ENCODE measurements around the gene CNNM4.

The CNNM4 gene

DNA sequence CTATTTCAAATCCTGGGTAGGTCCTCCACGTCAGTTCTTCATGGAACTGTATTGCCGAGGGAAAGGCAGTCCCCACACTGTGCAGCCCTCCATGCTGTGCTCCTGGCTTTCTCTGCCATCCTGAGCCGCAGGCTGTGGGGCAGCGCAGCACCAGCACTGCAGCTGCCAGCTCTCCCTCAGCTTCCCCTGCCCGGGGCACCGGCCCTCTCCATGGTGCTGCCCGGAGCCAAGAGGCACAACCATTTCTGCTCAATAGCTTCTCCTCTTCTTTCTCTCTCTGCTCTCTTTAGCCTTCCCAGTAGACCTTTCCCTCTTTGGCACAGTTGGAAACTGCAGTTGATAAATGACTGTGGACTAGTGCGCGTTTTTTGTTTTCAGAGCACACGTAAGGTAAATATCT, 71.0 kb downstream of the CNNM4 start:
- DNase-seq (ENCODE audit: low read depth in 2 of 2, low spot score in 1 of 2): no peak

DNA sequence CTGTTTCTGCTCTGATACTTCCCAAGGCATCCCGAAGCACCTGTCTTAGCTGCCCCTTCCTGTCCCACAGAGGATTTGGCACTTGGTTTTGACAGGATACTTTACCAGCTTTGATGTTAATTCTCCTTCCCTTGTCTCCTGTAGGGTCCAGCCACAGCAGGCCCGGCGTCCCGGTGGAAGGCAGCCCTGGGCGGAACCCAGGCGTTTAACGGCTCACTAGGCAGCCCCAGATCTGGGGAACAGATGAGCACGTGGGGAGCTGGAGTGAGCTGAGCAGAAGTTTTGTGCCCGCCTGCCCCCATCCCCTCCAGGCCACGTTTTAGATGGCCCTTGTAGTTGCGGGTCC, 71.7 kb downstream of the CNNM4 start:
- no peak for DNase-seq (ENCODE audit: low read depth in 2 of 2, low spot score in 1 of 2)

DNA sequence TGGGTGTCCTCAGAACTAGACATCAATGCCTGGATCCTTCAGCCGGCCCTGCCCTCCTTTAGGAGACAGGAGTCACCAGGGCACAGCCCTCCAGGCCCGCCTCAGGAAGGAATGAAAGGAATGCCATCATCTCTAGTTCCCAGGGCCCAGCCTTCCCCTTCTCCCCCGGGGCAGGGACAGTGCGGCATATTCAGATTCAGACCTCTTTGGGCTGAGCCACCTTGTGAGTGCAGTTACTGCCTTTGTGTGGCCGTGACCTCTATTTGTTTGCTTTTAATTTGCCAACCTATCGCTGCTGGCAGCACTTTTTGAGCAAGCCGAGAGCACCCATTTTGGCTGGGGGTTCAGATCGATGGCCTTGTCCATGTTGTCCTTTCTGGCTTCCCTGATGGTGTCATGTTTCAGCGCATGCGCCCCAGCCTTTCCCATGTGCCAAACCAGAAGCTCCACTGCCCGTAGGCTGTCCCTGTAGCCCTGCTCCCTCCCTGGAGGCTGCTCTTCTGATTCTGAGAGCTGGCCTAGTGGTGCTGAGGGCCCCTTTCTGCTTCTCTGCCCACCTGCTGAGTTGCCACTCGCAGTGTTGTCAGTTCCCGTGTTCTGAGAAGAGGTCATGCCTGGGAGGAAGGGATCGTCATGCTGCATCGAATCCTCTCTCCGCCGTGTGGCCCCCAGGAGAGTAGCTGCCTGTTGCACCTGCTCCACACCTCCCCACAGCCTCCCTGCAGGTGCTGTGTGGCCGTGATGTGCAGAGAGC, 72.2 kb downstream of the CNNM4 start:
- DNase-seq (ENCODE audit: low read depth in 2 of 2, low spot score in 1 of 2): no peak

DNA sequence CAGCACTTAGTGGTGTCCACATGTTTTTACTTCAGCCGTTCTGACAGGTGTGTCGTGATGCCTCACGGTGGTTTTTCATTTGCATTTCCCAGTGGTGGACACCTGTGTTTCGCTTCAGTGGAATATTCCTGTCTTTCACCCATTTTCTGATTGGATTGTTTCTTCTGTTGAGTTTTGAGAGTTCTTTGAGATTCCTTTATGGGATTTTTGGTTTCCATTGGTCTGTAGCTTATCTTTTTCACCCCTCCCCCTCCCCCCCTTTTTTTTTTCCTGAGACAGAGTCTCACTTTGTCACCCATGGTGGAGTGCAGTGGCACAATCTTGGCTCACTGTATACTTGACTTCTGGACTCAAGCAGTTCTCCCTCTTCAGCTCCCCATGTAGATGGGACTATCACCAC, 75.1 kb downstream of the CNNM4 start:
- no peak for DNase-seq (ENCODE audit: low read depth in 2 of 2, low spot score in 1 of 2)

DNA sequence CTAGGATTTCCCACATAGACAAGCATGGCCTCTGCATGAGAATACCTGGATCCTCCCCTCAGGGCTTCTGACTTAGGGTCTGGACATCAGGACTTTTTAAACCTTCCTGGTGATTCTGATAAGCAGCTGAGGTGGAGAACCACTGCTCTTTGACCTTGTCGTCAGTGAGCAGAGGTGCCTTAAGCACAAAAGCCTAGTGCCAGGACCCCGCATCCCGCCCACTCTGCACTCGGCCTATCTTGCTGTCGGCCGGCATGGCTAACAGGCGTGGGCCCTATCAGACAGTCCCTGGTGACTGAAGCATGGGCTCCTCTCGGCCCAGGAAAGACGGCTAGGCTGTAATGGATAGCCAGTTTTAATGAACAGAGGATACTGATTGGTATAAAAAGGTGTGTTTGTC, 76.9 kb downstream of the CNNM4 start:
- DNase-seq (ENCODE audit: low read depth in 2 of 2, low spot score in 1 of 2): no peak

DNA sequence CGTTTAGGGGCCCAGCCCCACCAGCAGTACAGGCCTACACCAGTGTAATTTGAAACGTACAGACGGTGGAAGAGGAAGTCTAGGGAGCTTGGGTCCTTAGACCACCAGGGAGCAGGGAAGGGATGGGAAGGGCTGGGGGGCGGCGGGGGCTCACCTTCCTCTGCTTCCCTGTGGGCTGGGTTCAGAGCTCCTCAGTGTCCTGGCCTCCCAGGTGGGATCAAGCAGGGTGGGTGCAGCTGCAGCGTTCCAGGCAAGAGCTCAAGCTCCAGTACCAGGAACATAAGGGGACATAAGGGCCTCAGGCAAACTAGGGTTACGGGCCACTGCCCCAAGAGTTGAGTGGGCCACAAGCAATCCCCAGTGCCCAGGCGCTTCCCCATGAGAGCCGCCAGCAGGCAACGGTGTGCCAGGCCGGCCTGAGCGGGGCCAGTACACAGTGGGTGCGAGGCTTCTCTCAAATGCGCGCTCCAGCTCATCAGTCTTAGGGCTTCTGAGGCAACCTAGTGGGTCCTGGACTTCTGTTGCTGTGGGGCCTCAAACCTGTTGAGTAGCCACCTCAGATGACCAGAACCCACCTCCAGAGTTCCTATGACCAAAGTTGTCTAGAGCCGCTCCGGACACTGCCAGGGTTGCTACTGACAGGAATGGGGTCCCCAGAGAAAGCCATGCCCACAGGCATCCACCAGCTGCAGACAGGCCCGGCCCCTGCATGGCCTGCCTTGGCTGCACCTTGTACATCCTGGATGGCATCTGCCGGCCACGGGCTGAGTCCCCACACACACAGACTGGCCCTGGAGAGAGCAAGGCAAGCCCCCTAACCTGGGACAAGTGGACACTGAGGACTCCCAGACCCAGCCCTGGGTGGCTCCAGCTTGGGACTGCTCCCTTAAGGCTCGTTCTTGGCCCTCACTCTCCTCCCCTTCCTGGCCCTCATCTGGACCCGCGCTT, 77.9 kb downstream of the CNNM4 start:
- no peak for DNase-seq (ENCODE audit: low read depth in 2 of 2, low spot score in 1 of 2)

DNA sequence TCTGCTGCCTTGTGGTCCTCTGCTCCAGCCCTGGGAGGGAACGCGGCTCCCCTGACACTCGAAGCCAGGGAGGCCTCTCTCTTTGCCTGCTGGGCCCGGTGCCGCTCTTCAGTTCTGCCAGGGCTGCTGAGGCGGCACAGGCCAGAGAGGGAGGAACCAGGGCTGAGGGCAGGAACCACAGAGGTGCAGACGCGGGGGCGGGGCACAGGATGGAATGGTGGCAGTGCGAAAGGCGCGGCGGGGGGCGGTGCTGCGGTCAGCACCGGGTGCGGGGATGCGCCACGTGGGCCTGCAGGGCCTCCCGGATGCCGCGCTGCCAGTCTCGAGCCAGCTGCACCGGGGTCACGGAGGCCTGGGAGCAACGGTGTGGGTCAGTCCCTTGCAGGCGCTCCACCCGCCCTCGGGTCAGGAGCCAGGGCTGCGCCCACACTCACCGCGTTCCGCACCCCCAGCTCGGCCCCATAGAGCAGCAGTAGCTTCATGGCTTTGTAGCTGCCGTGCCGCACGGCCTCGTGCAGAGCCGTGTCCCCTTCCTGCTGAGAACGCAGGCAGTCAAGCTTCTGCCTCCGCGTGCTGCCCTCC, 78.7 kb downstream of the CNNM4 start:
- DNase-seq (ENCODE audit: low read depth in 2 of 2, low spot score in 1 of 2): peak; percentile 46 to 55

DNA sequence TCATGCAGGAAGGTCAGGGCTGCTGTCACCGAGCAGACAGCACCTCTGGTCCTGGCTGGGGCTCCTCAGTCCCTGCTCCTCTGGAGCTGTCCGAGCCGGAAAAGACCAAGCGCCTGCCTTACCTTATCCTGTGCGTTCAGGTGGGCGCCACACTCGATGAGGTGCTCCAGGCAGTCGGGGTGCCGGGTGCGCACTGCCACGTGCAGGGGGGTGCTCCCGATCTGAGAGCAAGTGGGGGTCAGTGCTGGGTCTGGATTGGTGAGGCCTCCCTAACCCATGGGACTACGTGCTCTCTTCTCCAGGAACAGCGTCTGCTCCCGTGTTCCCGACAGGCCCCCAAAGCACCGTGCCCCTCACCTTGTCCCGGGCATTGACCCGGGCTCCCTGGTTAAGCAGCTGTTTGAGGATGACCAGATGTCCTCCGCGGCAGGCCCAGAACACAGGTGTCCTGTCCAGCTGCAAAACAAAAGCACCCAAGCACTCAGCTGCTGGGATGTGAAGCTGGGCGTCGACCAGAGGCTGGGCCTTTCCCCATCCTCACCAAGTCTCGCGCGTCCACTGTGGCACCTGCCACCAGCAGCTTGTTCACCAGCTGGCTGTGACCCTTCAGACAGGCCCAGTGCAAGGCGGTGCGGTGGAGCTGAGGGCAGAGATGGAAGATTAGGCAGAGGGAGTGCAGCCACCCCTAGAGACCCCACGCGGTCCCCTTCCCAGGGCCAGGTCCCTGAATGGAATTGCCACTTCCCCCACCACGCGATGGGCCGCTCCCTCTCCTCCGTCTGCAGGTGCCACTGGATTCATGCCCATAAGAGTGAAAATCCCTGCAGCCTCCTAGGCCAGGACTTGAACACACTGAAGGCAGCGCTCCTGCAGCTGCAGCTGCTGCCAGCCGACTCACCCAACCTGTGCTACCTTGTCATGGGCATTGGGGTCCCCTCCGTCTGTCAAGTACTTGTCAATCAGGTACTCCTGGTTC, 79.5 kb downstream of the CNNM4 start:
- no peak for DNase-seq (ENCODE audit: low read depth in 2 of 2, low spot score in 1 of 2)

DNA sequence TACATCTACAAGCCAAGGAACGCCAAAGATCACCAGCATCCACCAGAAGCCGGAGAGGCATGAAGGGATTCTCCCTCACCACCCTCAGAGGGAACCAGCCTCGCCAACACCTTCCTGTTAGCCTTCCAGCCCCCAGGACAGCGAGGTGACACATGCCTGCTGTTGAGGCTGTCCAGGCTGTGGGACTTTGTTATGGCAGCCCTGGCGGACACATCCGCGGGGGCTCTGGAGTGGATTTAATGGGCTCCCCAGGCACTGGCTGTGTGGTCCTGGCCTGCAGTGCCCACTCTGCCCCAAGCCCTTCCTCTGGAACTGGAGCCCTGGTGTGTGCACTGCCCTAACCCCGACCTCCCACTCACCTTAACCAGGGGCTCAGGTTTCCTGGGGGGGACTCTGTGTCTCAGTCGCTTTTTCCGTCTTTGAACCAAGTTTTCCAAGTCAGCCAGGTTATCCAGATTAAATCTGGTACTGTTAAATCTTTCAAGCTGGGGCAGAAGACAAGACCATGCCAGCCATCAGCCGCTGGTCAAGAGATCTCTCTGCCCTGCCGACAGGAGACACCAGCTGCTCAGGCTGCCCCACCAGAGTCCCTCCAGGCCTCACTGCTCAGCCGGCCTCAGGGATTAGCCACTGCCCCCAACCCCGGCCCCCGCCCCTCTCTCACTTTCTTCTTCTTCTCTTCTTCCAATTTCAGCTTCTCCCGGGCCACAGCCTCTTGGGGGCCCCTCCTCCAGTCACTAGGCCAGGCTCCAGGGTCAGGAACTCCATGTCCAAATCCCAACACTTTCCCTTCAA, 81.2 kb downstream of the CNNM4 start:
- no peak for DNase-seq (ENCODE audit: low read depth in 2 of 2, low spot score in 1 of 2)

DNA sequence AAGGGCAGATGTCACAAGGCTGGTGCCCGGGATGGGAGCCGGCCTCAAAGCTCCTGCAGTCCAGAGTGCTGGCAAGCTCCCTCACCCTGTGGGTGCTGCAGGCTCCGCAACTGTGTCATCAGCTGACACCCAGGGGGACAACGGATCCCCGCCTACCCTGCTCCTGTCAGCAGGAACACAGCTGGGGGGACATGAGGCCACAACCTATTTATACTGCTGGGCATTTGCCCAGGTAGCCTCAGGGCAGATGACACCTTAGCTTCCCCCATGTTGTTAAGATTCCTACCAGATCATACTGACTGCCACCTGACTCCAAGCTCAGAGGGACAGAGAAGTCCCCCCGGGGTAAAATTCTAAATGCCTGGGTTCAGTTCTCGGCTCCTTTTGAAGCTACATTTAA, 81.9 kb downstream of the CNNM4 start:
- DNase-seq (ENCODE audit: low read depth in 2 of 2, low spot score in 1 of 2): no peak

DNA sequence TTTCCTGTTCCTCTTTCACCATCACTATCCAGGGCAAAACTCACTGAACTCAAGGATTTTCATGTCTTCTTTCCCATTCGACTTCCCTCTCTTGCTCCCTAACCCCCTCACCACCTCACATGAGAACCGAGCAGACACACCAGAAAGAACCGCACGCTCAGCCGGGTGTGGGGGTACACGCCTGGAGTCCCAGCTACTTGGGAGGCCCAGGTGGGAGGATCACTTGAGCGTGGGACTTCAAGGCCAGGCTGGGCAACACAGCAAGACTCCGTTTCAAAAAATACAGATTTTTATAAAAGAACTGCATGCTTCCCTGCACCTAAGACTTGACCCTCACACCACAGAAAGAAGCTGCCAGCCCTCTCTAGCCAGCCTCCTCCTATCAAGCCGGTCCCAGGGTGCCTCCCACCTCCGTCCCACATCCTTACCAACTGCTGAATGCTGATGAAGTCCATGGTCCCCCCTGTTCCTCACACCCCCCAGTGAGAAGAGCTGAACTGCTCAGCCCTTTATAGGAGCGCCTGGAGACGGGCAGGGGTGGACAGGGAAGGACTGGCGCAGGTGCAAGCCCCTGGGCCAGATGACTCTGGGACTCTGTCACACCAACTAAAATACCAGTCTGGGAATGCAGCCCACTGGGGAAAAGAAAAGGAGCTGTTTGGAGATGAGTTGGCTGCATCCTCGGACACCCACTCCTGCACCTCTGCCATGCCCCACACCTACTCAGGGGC, 83.0 kb downstream of the CNNM4 start, which contains the start of gene ANKRD23:
Gene ANKRD23 (minus strand): TSS at position 484 of the 731 bp plus-strand sequence. CDS start 29 bp downstream, at position 455.
- DNase-seq (ENCODE audit: low read depth in 2 of 2, low spot score in 1 of 2): no peak

DNA sequence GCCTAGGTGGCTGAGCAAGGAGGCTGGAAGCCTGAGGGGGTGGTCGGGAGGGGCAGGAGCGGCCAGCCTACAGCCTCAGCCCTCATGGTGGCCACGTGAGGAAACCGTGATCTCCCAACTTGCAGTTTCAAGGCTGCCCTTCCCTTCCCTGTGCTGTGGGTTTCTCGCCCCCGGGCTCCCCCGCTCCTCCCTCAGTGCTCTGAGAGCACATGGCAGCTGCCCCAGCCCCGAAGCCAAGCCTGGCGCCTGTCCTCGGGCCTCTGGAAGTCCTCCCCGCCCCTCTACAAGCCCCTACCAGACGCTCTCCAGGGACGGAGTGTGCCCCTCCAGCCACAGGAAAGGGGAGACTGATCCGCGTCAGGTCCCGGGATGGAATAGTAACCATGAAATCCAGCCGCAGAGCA, 83.7 kb downstream of the CNNM4 start:
- no peak for DNase-seq (ENCODE audit: low read depth in 2 of 2, low spot score in 1 of 2)

DNA sequence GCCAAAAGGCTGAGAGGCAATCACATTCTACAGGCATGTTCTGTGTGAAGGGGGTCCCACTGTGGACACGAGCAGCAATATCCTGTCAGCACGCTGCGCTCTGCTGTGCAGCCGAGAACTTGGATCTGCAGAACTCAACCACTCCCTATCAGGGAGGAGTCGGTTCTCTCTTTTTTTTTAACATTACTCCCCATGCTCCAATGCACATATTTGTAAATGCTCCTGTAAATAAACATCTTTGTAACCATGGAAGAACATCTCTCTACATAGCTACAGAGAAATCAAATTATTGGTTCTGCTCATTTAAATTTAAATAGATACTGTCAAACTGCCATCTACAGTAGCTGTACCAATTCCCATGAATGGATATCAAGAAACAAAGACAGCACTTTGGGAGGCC, 86.1 kb downstream of the CNNM4 start:
- no peak for DNase-seq (ENCODE audit: low read depth in 2 of 2, low spot score in 1 of 2)

DNA sequence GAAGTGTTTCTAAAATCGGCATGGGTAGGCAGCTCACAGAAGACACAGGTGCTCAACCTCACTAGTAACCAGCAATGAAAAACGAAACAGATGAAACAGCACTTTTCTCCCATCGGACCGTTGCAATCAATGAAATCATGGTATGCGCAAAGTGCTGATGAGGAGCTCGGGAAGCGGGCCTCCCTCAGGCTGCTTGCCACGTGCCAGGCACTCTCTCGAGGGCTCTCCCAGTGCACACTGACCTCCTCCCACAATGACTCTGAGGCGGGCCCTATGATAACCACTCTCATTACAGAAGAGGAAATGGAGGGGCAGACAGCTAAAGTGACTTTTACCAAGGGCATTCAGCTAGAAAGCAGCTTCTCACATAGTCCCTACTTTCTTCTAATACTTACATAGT, 86.9 kb downstream of the CNNM4 start:
- no peak for DNase-seq (ENCODE audit: low read depth in 2 of 2, low spot score in 1 of 2)

DNA sequence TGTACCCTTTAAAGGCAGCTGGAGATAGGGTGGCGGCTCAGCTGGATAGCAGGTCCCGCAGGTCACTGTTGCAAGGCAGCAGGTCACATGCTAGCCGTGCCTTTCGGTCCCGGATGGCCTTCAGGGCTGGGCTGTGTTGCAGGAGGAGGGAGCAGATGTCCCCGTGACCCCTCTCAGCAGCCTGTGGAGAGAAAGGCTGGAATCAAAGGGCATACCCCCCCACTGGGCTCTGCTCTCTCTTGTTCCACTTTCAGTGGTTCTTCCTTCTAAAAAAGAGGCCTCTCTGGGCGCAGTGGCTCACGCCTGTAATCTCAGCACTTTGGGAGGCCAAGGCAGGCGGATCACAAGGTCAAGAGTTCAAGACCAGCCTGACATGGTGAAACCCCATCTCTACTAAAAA, 87.6 kb downstream of the CNNM4 start:
- no peak for DNase-seq (ENCODE audit: low read depth in 2 of 2, low spot score in 1 of 2)

DNA sequence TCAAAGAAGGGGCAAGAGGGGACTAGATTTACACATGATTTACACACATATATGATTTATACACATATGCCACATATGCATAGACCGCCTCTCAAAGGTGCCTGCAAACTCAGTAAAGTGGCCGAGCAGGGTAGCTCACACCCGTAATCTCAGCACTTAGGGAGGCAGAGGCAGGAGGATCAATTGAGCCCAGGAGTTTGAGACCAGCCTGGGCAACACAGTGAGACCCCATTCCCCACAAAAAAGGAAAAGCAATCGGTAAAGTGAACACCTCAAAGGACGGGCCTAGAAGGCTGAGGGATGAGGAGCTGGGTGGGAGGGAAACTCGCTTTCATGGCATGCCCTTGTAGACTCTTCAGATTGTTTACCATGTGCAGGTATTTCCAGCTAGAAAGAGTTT, 92.0 kb downstream of the CNNM4 start:
- DNase-seq (ENCODE audit: low read depth in 2 of 2, low spot score in 1 of 2): no peak

DNA sequence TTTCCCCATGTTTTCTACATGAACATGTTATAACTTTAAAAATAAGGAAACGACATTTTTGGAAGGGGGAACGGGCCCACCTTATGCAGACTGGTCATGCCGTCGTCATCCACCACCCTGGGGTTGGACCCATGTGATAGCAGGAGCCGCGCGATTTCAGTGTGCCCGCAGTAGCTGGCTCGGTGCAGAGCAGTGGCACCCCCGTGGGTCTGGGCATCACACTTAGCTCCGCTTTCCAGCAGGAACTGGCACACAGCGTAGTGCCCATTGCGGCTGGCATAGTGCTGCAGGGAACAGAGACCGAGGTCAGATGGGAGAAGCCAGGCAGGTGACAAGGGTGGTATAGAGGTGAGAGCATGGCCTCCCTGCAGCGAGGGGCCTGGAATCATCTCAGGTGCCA, 92.6 kb downstream of the CNNM4 start:
- no peak for DNase-seq (ENCODE audit: low read depth in 2 of 2, low spot score in 1 of 2)

DNA sequence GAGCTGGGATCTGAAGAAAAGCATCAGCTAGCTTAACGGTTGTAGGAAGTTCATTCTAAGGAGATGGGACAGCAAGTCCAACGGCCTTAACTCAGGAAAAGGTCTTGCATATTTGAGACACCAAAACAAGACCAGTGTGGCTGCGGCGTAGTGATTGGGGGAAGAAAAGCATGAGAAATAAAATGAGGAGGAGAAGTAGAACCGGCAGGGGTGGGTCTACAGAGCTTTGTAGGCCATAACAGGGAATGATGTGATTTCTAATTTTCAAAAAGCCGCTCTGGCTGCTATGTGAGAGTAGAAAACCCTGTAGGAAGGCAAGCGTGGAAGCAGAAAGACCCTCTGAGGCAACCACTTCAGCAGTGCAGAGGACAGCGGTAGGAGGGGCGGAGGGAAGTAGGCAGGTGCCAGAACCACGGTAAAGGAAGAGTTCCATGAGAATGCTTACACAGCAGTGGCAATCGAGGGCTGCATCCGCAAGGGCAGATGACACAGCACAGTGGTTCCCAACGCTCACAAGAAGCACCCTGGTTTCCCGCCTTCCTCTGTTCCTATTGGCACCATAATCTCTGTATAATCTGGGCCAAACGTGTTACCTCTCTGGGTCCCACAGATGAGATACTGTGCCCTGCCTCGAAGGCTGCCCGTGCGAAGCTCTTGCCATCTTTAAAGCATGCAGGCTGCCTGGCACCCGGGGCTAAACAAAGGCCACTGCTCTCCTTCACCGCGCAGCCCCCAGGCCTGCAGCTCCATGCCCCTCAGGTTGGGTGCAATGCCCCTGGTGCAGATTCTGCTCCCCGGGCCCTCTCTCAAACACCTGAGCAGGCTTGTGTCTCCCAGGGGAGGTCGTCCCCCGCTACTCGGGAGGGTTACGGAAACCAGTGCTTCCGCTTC, 96.3 kb downstream of the CNNM4 start:
- no peak for DNase-seq (ENCODE audit: low read depth in 2 of 2, low spot score in 1 of 2)
